ENCODE data around the gene SREK1. TPM values are rescaled to one million over a fixed set of nuclear protein-coding genes. Genes with fewer than 3 reads are reported as not detected.

Gene SREK1
- total RNA-seq, 1 experiment from 2014 or later, result 21.2 TPM

DNA sequence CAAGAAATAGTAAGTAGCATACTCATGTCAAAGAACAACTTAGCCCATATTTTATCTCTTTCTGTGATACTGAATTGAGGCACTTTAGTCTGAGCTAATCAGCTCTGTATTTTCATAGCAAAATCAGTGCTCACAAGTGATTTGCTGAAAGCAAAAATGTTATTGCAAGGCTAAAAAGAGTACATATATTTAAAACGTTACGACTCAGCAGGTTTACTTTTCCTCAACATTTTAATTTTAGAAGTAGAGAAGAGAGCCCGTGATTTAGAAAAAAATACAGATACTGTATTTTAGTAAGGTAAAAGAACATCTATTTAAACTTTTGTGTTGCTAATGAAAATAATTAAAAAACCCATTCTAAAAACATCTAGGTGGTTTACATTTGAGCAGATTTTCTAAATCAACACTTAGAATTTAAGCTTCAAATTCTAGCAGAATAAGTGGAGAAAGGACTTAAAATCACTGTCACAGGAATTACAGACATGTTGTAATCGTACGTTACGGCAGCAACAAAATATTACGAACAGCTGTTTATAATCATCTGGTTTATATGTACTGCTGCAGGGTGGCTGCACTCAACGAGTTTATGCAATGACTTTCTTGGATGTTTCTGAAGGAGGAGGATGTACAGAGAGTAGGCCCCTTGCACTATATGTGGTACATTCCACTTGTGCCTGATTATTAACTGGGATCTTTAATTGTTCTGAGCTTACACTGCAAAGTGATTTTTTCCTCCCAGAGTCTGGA lies 20.1 kb downstream of the SREK1 start:
- DNase-seq (ENCODE audit: low spot score), result no peak

DNA sequence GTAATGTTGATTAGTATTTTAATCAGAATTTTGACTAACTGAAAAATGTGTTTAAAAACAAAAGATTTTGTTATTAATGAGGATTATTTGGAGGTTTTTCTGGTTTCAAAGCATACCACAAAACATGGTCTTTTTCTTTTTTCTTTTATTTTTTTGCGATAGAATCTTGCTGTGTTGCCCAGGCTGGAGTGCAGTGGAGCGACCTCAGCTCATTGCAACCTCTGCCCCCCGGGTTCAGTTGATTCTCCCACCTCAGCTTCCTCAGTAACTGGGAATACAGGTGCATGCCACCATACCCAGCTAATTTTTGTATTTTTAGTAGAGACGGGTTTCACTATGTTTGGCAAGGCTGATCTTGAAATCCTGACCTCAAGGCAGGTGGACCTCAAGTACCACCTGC lies 24.1 kb downstream of the SREK1 start:
- DNase-seq (ENCODE audit: low spot score), result no peak

DNA sequence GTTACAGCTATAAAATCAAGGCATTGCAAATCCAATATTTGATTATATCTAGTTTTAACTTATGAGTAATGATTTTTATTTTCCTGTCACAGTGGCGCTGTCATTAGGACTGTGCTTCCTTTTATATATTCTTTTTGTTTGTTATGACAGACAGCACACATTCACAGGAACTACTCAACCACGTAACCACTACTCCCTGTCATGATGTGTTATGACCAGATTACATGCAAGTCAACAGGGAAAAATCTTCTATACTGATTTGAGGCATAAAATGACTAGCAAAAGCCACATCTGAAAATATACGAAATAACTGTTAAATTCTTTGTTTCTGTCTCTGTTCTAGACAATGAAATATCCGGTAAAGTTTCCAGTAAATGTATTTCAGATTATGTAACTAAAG lies 25.4 kb downstream of the SREK1 start:
- no peak for DNase-seq (ENCODE audit: low spot score)

DNA sequence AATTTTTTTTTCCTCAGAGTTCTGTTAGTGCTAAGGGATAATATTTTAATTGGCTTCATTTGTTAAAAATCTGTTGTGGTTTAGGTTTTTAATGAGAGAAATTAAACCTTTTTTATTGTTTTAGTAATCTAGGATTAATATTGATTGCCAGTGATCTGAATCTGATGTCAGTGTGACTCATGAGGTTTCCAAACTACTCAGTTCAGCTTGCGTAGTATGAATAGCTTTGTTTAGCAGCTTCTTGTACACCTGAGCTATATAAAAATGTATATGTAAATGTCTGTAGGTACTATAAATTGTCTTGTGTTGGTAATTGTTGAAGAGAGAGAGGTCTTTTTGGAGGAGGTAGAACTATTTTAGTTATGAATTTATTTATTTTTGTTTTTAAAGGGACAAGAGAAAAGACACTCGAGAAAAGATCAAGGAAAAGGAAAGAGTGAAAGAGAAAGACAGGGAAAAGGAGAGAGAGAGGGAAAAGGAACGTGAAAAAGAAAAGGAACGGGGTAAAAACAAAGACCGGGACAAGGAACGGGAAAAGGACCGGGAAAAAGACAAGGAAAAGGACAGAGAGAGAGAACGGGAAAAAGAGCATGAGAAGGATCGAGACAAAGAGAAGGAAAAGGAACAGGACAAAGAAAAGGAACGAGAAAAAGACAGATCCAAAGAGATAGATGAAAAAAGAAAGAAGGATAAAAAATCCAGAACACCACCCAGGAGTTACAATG lies 26.3 kb downstream of the SREK1 start:
- no peak for DNase-seq (ENCODE audit: low spot score)

DNA sequence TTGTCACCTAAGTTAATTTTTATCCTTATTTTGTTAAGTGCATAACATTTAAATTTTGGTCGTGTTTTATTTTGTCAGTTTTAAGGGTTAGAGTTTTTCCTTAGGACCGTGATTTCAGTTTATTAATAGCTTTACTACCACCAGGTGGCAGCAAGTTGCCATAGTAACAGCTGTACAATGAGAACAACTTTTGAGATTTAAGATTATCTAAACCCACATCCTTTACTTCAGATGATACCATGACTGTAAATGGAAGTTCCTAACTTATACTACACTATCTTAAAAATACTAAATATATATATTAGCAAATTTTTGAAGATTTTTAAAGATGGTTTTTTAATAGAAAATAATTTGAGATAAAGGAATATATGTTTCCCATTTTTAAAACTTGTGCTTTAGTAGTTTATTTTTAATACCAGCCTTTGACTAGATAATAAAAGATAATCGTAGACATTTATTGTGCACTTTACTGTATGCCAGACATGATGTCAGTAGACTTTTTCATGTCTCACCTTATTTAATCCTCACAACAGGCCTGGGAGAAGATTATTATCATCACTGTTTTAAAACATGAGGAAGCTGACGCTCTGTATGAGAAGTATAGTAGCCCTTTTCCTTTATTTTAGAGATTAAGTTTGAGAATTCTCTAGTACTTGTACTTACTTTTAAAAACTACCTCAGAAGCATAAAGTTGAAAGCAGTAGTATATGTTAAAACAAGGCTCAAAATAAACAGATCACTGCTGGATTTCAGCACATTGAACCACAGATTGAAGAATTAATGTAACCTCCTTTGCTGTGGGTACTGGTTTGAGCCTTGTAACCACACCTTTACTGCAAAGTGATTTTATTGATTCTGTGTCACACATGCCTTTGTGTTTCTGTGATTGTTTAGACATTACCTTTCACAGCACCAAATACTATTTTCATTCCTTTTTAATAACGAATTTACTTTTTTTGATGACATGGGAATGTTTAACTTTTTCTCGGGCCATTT lies 27.5 kb downstream of the SREK1 start:
- peak; percentile 49 for DNase-seq (ENCODE audit: low spot score)

DNA sequence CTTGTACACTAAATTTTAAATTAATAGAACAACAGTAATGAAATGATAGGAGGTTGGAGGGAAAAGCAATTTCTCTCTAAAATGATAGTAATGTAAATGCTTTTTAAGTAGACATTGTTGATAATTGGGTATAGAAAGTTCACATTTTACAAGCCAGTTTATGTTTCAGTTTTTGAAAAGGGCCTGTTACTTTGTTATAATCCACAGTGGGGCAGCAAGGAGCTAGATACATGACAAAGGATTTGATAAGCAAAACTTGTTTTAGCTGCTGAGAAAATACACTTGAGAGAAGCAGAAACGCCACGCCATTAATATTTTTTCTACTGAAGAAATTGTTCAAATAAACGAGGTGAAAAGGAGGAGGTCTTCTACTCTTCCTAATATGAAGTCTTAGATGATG lies 30.2 kb downstream of the SREK1 start:
- DNase-seq (ENCODE audit: low spot score), result no peak

DNA sequence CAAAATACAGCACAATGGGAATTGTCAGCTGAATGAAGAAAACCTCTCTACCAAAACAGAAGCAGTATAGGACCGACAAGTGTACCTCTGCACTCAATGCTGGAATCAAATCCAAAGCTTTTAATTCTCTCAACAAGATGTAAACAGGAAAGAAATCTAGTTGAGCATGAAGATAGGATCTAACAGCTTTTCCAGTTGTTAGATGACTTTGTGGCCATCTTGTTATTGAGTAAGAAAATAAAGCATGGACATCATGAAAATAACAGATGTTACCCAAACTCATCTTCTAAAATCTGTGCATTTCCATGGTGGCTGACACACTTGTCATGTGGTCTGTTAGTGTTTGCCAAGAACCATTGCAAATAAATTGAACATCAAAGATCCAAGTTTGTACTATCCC lies 34.7 kb downstream of the SREK1 start:
- DNase-seq (ENCODE audit: low spot score), result no peak

DNA sequence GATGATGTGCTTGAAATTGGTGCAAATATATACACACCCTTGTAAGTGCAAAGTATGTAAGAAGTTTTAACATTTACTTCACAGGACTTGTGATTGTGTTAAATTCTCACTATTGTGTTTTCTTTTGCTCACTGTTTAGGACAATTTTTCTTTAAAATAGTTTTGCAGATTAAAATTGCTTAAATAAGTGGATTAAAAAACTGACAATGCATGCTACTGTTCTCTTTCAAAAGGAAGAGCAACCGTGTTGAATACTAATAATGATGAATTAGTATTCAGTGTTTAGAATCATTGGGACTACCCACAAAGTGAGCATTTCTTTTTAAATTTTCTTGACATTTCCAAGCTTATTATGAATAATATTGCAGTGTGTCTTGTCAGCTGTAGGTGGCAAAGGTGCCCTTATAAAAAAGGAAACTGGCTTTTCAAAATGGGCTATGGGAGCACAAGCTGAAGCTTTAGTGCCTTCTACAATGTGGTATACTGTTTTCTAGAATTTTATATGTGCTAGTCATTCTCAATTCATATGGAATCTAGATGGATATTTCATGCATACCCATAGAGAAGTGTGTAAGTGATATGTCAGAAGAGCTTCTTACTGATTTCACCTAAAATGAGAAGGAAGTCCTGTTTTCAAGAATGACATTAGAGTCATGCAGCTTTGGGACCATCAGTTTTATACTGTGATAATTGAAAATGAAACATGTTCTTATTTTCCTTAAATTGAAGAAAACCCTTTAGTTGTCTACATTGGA lies 35.4 kb downstream of the SREK1 start:
- no peak for DNase-seq (ENCODE audit: low spot score)

DNA sequence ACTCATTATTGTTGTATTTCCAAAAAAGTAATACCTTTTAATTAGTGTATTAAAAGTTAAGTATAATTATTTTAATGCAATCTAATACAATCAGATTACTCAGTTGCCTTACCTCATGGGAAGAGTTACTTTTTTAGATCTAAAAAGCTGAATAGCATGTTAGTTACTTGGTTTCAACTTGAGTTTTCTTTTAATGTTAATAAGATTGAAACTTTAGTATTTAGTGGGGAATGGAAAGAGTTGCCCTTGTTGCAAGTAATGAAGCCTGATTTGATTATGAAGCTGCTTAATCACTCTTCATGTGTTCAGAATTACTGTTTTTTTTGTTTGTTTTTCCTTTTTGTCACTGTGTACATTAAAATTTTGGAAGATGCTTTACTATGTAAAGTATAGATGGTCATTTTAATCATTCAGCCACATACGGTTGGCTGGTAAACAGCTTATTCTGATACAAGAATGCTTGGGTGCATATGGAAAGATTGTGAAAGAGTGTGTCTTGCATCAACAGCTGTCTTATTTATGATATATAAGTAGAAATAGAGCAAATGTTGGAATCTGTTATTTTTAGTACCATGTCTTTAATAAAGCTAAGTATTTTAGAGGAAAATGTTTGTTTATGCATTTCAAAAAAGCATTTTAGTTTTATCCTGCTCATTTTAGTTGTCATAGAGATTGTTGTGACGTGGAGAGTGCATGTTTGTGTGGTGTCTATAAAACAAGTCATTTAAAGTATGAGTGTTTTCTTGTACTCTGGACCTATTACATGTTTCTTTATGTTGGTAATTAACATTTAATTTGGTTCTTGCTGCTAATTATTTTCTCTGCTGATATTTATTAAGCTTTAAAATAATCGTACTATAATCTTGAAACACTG lies 36.4 kb downstream of the SREK1 start:
- no peak for DNase-seq (ENCODE audit: low spot score)

DNA sequence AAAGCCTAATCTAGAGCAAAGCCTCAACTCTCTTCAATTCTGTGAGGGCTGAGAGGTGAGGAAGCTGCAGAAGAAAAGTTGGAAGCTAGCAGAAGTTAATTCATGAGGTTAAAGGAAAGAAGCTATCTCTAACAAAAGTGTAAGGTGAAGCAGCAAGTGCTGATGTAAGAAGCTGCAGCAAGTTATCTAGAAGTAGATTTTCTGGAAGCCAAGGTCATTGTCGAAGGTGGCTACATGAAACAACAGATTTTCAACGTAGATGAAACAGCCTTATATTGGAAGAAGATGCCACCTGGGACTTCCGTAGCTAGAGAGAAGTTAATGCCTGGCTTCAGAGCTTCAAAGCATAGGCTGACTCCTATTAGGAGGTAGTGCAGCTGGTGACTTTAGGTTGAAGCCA lies 42.0 kb downstream of the SREK1 start:
- no peak for DNase-seq (ENCODE audit: low spot score)

DNA sequence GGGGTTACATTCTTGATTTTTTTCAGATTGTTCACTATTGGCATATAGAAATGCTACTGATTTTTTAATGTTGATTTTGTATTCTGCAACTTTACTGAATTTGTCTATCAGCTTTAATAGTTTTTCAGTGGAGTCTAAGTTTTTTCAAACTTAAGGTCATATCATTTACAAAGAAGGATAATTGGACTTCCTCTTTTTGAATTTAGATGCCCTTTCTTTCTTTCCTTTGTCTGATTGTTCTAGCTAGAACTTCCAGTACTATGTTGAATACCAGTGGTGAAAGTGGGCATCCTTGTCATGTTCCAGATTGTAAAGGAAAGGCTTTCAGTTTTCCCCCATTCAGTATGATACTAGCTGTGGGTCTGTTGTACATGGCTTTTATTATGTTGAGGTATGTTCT lies 49.3 kb downstream of the SREK1 start:
- DNase-seq (ENCODE audit: low spot score), result no peak

DNA sequence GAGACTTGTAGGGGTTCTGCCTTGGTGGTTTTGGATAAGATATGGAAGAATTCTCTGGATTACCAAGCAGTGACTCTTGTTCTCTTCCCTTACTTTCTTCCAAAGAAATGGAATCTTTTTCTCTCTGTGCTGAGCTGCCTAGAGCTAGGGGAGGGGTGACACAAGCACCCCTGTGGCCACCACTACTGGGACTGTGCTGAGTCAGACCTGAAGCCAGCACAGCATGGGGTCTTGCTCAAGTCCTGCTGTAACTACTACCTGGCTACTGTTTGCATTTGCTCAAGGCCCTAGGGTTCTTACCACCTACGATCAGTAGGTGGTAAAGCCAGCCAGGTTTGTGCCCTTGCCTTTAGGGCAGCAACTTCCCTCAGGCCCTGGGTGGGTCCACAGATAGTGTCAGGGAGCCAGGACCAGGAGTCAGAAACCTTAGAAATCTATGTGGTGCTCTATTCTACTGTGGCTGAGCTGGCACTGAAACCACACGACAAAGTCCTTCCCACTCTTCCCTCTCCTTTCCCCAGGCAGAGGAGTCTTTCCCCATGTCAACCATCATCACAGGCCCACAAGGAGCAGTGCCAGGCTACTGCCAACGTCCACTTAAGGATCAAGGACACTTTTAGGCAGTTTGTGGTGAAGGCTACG lies 53.8 kb downstream of the SREK1 start:
- no peak for DNase-seq (ENCODE audit: low spot score)

DNA sequence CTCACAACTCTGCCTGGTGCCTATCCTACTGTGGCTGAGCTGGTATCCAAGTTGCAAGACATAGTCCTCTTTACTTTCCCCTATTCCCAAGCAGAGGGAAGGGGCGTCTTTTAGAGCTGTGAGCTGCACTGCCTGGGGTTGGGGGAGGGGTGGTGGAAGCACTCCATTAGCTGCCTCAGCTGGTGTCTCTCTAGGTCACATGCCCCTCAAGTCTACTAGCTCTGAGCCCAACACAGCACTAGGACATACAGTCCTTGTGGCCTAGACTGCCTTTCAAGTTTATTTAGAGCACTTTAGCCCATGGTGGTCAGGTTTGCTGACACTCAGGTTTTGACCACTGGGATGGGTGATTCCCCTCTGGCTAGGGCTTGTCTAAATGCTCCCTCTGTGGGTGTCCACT lies 54.7 kb downstream of the SREK1 start:
- DNase-seq (ENCODE audit: low spot score), result no peak

DNA sequence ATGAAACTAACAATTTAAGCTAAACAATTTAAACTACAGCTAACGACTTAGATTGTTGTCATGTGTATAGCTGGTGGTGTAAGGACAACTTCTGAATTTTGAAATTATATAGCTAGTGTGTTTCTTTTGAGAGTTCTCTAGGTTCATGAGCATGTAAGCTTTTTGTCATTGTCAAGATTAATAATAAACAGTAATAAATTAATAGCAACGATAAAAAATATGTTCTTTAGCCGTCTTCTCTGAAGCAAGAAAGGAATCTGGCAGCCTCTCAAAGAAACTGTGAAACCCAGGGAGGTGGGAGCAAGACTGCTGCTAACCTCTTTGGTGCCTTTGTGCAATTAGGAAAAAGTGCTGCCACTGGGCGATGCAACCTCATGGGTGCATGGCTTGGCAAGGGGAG lies 59.4 kb downstream of the SREK1 start:
- DNase-seq (ENCODE audit: low spot score), result no peak

DNA sequence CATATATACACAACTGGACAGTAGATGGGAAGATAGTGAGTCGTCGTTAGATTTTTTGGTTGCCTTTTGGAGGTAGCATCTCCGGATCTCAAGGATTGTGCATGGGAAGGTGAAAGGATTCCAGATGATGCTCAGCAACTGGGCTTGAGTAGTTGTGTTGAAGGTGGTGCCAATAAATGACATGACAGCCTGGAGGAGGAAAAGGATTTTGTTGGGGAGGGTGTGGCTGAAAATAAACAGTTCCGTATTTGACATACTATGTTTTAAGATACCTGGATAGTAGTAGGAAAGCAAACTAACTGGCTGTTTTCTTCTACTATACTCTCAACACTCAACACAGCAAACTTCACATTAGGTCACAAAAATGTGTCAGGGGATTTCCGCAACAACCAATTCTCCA lies 62.4 kb downstream of the SREK1 start:
- no peak for DNase-seq (ENCODE audit: low spot score)

DNA sequence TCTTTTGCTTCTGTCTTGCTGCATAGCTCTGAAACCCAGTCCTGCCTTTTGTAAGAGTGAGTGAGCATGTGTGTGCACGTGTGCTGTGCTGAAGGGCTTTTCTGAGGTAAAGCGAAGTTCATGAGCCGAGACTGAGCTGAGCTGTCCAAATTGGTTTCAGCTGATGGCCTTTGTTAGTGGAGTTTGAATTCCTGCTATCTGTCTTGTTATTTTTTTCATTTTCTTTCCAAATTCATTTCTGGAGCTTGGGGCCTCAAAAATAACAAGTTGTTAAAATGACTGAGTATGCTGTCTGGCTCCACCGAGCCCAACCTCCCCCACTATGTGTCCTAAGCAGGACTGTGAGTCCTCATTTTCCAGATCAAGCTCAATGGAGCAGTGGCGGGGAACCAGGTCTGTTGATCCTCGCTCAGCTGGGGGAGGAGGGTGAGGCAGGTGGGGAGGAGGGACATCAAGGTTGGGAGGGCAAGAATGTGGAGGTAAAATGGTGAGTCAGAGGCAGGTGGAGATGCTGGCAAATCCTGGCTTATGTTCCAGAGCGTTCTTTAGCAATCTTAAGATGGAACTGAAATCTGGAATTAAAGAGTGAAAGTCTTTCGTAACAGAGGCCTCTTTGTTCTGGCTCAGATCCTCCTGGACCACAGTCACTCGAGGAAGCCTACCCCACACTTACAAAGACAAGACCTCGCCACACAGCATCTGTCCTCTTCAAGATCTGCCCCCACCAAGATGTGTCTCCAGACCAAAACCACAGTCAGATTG lies 63.9 kb downstream of the SREK1 start:
- no peak for DNase-seq (ENCODE audit: low spot score)

DNA sequence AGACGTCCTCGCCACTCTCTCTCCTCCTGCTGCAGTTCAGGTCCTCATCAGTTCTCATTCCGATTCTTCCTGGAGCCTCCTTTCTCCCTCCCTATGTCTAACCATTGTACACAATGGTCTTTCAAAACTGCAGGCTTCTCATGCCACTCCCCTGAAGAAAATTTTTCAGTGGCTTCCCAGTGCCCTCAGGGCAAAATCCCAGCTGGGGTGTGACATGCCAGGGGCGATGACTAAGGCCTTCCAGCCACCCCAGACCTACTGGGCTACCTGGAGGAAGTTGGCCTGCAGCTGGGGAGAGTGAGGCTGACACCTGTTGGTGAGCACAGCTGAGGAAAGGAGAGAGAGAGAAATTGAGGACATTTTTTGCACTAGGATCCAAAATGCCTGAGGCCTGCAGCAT lies 65.2 kb downstream of the SREK1 start:
- peak; percentile 36 for DNase-seq (ENCODE audit: low spot score)

DNA sequence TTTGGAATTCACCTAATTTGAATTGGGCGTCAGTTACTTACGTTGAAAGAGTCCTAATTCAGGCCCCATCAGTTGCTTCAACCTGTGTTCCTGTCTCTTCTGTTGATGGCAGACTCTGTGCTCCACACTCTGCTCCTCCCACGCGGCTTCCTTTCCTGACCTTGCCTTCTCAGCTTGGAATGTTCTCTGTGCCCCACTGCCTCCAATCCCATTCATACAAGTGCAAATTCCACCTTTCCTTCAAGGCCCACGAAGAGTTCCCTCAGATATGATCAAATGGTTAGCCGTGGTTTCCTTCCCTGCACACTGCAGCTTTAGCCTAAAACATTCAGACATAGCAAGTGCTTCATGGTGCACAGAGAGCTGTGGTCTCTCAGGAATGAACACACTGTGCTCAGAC lies 65.7 kb downstream of the SREK1 start:
- DNase-seq (ENCODE audit: low spot score), result no peak

DNA sequence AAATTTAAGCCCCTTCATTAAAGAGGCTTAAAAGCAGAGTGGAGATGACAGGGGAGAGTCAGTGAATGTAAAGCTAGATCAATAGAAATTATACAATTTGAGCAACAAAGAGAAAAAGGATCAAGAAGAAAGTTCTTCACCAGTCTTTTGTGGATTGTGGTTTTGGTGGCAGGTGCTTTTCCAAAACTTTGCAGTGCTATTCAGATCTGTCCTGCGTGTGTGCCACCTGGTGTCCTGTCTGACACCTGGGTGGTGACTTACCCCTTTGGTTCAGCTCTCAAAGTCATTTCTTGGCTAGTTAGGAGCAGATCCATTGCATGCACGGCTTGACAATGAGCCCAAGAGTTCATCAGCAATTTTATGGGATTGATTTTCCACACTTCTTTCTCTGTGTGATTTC lies 69.4 kb downstream of the SREK1 start:
- DNase-seq (ENCODE audit: low spot score), result no peak

All from H4 (cell line).